KOPT-K1 (cell line): ENCODE data around the gene HCK.

Experiments
- H3K27ac ChIP-seq: fragments of 200-600 bp; sonication (generic); 2 replicates; pipeline ENCODE4 v1.5.1; 2016; ENCODE audit warnings: antibody characterized with exemption, mild to moderate bottlenecking, low read depth, low read length; ENCODE audit not compliant: poor library complexity, severe bottlenecking
- H3K36me3 ChIP-seq: fragments of 200-600 bp; sonication (generic); 2 replicates; pipeline ENCODE4 v1.5.1; 2017; ENCODE audit warnings: antibody characterized with exemption, mild to moderate bottlenecking, low read length, moderate library complexity; ENCODE audit not compliant: insufficient read depth
- H3K9me3 ChIP-seq: fragments of 200-600 bp; sonication (generic); 2 replicates; pipeline ENCODE4 v1.5.1; 2017; ENCODE audit warnings: antibody characterized with exemption, low read length, mild to moderate bottlenecking; ENCODE audit not compliant: insufficient read depth, poor library complexity, severe bottlenecking

The HCK gene

DNA sequence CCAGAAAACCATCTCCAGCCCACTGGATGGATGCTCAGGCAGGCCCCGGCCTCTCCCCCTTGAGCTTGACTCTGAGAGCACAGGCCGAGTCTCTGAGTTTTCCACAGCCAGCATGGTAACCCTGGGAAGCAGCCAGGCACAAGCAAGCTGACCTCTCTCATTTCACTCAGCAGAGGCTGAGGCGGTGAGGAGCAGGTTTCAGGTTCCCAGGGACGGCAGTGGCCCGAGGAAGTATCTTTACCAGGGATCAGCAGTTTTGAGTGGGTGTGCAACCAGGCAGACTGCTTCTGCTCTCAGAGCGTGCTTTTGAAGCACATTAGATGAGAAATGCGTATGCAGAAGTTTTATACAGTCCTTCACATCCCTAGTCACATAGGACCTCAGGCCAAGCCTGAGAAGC lies 12.6 kb downstream of the HCK start:
- Histone ChIP-seq H3K9me3 (no peaks in the 10 kb centered on the region), H3K27ac (no peak overlapping the region), H3K36me3 (no peaks in the 10 kb centered on the region)

DNA sequence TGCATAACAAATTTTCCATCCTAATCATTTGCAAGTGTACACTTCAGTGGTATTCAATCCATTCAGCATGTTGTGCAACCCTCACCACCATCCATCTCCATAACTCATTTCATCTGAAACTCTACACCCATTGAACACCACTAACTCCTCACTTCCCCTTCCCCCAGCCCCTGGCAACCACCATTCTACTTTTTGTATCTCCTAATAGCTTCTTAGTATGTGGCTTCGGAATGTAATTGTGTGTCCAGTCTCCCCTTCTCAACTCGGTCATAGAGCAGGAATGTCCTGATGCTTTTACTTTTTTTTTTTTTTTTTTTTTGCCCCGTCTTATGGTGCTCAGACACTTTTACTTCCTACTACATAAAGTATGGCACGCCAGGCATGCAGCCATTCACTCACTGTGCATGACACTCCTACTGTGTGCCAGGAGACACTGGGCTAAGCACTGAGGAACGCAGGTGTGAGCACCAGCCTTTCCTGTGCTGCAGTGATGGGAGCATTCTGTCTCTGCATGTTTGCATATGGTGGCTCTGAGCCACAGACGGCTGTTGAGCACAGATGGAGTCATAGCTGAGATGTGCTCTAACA lies 15.3 kb downstream of the HCK start:
- no peaks in the 10 kb centered on the region for H3K36me3 ChIP-seq
- no peak overlapping the region for H3K27ac ChIP-seq
- no peaks in the 10 kb centered on the region for H3K9me3 ChIP-seq

DNA sequence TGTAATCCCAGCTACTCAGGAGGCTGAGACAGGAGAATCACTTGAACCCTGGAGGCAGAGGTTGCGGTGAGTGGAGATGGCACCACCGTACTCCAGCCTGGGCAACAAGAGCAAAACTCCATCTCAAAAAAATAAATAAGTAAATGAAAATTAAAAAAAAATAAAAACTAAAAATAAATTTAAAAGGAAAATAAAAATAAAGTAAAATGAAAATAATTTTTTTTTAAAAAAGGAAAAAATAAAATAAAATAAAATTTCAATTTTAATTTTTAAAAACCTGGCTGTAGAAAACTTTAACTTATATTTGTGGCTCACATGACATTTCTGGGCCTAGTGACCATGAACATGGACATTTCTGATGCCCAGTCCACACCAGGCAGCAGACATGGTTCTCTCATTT lies 16.1 kb downstream of the HCK start:
- no peaks in the 10 kb centered on the region for H3K36me3 ChIP-seq
- no peak overlapping the region for H3K27ac ChIP-seq
- H3K9me3 ChIP-seq = no peaks in the 10 kb centered on the region

DNA sequence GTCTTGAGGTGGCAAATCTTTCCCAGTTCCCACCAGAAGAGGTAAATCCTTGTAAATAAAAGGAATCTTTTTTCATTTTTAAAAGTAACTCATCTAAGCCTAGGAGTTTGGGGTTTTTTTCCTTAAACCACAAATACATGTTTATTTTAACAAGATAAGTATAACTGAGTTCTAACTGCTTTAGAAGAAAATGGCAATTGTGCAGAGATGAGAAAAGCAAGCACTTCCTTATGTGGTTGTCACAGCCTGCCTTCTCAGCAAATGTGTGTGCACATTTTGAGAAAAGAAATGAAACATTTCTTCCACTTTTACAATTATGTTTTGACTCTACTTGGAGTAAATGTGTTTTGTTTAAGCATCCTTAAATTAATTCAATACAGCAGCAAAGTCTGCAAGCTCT lies 17.7 kb downstream of the HCK start:
- no peaks in the 10 kb centered on the region for H3K9me3 ChIP-seq
- no peaks in the 10 kb centered on the region for H3K36me3 ChIP-seq
- H3K27ac ChIP-seq = no peak overlapping the region

DNA sequence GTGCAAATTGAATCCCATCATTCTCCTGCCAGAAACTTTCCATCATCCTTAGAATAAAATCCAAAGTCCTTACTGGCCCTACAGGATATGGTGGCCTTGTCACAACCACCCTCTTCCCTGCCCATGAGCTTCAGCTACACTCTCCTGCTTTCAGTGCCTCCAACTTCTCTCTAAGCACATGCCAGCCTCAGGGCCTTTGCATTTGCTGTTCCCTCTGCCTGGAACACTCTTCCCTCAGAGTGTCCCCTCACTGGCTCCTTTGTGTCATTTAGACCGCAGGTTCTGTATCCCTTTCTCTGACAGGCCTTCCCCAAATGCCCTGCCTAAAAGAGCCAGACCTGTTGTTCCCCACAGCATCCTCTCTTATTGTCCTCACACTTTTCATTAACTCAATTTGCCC lies 18.2 kb downstream of the HCK start:
- Histone ChIP-seq H3K27ac (no peak overlapping the region), H3K36me3 (no peaks in the 10 kb centered on the region), H3K9me3 (no peaks in the 10 kb centered on the region)

DNA sequence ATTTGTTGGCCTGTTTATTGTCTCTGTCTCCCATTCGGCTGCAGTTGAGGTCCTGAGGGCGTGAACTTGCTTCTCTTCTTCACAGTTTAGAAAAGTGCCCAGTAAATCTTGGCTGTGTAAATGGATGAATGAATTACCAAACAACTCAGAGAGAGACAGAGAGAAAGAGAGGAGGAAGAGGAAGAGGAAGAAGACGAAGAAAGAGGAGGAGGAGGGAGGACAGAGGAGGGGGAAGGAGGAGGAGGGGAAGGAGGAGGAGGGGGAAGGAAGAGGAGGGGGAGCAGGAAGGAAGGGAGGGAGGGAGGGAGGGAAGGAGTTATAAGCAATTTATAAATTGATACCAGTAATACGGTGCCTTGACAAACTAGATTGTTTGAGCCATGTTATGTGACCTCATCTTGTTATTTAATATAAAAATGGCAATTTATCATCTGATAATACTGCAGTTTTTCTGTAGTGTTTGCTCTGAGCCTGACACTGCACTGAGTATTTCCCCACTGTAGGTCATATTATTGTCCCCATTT lies 18.7 kb downstream of the HCK start:
- no peak overlapping the region for H3K27ac ChIP-seq
- H3K36me3 ChIP-seq = no peaks in the 10 kb centered on the region
- H3K9me3 ChIP-seq = no peaks in the 10 kb centered on the region

DNA sequence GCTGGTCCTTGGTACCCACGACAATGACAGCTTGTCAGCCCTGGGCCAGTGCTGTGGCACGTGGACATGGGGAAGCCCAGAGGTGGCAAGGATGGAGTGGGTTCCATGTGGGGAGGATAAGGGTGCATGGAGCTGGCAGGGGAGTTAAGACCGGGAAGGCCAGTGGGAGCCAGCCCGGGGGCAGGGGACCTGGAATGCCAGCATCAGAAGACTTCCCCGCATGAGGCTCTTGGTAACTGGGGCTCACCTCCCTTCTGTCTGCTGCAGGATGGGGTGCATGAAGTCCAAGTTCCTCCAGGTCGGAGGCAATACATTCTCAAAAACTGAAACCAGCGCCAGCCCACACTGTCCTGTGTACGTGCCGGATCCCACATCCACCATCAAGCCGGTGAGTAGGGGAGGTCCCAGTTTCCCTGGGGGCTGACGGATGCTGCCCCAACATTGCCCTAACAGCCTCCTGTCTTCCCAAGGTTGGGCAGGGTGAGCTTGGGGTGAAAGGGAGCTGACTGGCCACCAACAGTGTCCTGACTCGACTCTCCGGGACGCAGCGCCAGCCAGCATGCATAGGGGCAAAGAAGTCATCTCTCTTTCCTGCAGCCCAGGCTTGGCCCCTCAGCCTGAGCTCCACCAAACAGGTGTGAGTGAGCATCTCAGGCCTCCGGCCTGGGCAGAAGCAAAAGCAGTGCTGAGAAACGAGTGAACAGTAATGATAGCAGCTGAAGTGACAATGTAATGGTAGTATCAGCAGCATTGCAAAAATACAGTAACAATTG lies 19.5 kb downstream of the HCK start:
- H3K36me3 ChIP-seq = no peaks in the 10 kb centered on the region
- no peaks in the 10 kb centered on the region for H3K9me3 ChIP-seq
- no peak overlapping the region for H3K27ac ChIP-seq

DNA sequence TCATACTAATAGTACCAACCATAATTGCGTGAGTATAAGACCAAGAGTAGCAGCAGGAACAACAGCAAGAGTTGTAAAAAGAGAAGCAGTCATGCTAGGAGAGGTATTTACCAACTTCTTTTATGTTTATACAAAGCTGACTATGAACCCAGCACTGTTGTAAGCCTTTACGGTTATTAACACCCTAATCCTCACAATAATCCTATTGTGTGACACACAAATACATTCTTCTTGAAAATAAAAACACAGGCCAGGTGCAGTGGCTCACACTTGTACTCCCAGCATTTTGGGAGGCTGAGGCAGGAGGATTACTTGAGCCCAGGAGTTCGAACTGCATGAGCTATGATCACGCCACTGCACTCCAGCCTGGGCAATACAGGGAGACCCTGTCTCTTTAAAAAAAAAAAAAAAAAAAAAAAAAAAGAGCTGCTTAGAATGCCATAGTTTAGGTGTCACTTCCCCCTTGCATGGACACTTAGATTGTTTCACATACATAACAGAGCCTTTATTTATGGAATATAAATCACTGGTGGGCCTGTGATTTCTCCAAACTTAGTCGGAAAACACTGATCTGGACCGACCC lies 20.2 kb downstream of the HCK start:
- Histone ChIP-seq H3K9me3 (no peaks in the 10 kb centered on the region), H3K27ac (no peak overlapping the region)

DNA sequence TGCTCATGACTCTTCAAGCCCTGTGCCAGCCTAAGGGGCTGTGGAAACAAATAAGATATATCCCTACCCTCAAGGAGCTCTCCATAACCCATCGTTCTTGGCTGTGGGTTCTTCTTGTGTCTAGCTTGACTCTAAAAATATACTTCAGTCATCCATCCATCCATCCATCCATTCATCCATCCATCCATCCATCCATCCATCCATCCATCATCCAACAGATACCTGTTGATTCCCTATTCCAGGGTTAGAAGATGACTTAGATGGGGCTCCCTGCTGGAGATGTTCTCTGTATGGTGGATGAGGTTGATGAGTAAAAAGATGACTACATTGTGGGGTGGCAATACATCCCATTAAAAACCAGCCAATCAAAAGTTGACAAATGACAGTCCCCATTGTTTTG lies 23.5 kb downstream of the HCK start:
- Histone ChIP-seq H3K27ac (no peak overlapping the region), H3K36me3 (no peaks in the 10 kb centered on the region), H3K9me3 (no peaks in the 10 kb centered on the region)

More for the DNA sequence above, 20.2 kb downstream of the HCK start:
- no peaks in the 10 kb centered on the region for H3K36me3 ChIP-seq

DNA sequence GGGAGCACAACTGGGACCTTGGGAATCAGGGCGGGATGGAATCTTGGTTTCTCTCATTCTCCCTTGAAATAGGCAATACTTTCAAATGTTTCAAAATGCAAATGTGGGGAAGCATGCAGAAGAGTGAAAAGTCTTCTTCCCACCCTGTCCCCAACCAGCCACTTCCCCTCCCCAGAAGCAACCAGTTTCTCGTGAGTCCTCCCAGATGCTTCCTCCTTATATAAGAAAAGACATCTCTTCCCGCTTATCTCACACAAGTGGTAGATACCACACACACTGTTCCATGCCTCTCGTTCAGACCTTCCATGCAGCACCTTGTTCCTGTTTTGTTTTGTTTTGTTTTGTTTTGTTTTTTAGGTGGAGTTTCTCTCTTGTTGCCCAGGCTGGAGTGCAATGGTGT lies 25.1 kb downstream of the HCK start:
- no peak overlapping the region for H3K27ac ChIP-seq
- no peaks in the 10 kb centered on the region for H3K9me3 ChIP-seq
- no peaks in the 10 kb centered on the region for H3K36me3 ChIP-seq

DNA sequence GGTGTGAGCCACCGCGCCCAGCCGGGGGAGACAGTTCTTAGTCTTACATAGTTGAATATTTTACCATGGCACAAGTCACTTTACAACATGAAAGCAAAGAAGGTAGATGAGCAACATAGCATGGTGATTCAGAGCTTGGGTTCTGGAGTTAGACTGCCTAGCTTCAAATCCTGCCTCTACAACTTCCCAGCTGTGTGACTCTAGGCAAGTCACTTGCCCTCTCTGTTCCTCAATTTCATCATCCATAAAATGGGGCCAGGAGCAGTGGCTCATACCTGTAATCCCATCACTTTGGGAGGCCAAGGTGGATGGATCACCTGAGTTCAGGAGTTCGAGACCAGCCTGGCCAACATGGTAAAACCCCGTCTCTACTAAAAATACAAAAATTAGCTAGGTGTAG lies 26.3 kb downstream of the HCK start:
- no peaks in the 10 kb centered on the region for H3K36me3 ChIP-seq
- H3K9me3 ChIP-seq = no peaks in the 10 kb centered on the region
- no peak overlapping the region for H3K27ac ChIP-seq

DNA sequence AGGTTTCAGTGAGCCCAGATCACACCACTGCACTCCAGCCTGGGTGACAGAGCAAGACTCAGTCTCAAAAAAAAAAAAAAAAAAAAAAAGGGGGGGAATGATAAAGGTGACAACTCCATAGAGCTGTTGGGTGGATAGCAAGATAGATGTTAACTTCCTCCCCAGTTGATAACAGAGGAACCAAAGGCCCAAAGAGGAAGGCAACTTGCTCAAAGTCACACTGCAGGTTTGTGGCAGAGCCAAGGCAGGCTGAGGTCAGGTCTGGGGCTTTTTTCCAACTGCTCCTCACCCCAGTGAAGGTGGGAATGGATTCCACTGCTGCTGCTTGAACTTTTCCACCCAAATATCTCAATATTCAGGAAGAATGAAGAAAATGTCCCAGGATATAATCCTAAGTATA lies 26.7 kb downstream of the HCK start:
- Histone ChIP-seq H3K27ac (no peak overlapping the region), H3K9me3 (no peaks in the 10 kb centered on the region), H3K36me3 (no peaks in the 10 kb centered on the region)

DNA sequence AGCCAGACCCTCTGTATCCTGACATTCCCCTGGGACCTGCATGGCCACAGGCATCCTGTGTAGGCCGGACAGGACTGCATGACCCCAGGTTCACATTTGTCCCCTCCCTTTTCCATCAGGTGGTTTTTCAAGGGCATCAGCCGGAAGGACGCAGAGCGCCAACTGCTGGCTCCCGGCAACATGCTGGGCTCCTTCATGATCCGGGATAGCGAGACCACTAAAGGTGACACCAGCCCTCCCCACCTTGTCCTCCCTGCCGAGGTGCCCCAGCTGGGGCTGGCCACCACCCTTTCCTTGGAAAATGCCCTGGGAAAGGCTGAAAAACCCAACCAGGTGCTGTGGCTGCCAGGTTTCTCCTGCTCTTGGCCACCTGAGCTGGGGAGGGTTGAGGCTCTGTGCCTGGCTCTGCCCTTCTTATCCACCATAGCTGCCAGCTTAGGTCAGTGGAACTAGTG lies 27.6 kb downstream of the HCK start:
- H3K36me3 ChIP-seq = no peaks in the 10 kb centered on the region
- no peaks in the 10 kb centered on the region for H3K9me3 ChIP-seq
- no peak overlapping the region for H3K27ac ChIP-seq

DNA sequence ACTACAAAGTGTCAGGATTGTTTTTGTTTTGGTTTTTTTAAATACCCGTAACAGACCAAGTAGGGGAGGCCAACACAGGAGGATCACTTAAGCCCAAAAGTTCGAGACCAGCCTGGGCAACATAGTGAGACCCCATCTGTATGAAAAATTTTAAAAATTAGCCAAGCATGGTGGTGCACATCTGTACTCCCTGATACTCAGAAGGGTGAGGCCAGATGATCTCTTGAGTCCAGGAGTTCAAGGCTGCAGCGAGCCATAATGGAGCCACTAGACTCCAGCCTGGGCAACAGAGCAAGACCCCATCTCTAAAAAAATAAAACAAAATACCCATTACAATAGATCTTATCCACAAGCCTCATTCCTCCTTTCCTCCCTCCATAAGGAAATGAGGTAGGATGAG lies 28.7 kb downstream of the HCK start:
- Histone ChIP-seq H3K36me3 (no peaks in the 10 kb centered on the region), H3K9me3 (no peaks in the 10 kb centered on the region), H3K27ac (no peak overlapping the region)

DNA sequence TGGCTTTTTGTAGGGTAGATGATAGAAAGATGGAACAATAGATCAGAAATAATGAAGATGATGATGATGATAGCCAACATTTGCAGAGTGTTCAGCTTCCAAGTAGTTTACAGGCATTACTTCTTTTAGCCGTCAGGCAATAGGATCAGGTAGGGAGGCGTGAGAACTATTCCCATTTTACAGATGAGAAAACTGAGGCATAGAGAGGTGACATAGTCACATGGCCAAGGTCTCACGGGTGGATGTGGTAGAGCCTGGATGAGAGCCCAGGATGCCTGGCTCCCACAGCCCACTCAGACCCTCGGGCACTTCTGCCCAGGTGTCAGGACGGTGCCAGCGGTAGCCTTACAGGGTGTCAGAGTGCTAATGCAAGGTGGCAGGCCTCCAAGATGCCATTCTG lies 31.4 kb downstream of the HCK start:
- H3K27ac ChIP-seq = no peak overlapping the region
- H3K9me3 ChIP-seq = no peaks in the 10 kb centered on the region
- no peaks in the 10 kb centered on the region for H3K36me3 ChIP-seq

DNA sequence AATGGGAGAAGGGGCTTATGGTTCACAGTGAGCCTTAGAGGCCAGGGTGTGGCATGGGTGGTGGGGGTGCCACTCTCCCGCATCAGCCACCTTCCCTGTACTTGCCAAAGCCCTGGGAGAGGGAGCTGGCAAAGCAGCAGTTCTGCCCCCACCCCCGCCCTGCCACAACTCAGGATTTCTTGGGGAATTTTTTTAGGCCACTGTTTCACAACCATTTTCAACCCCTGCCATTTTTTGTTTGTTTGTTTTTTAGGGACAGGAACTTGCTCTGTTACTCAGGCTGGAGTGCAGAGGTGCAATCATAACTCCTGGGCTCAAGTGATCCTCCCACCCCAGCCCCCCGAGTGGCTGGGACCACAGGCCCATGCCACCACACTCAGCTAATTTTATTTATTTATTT lies 35.0 kb downstream of the HCK start:
- Histone ChIP-seq H3K36me3 (no peaks in the 10 kb centered on the region), H3K27ac (no peak overlapping the region), H3K9me3 (no peaks in the 10 kb centered on the region)
